Hepatic stellate cell (primary cell): ENCODE data around the gene ADM2.
"Not testable (repeated sequence)": the region's sequence is repeated elsewhere in the genome, so short reads cannot be mapped to it uniquely, and the experiment has no call there.

Experiments
- DNase-seq: peaks from one replicate; pipeline ENCODE4 v3.0.0; 2011; ENCODE audit warnings: low spot score

ADM2 gene

GRCh38 chr22:50506611-50507420 is 25.5 kb downstream of the ADM2 start:
- no peak for DNase-seq

- DNase-seq, result peak; percentile 94
These were observed 26.2 kb downstream of the ADM2 start, which contains the start of gene LMF2 for GRCh38 chr22:50507421-50507990. LMF2 (minus strand) TSS chr22:50507702; CDS start chr22:50507675, 27 bp downstream.

GRCh38 chr22:50507991-50508884 is 26.9 kb downstream of the ADM2 start, which contains the start of gene NCAPH2:
NCAPH2 (plus strand) TSS chr22:50508224; CDS start chr22:50508338, 114 bp downstream.
- DNase-seq, result peak; percentile 100

DNA sequence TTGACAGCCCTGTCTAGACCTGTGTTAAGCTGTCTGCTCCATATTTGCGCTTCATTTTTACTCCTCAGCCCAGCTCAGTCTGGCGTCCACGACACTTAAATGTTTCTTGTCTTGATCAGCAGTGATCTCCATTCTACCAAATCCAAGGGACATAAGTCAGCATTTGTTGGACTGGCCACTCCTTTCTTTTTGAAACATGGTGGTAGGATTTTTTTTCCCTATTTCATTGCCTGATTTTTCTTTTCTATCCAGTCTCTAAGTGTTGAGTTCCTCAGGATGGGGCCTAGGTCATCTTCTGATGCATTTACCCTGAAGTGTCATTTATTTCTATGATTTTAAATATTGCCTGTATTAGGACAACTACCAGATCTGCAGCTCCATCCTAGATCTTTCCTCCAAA is 27.6 kb downstream of the ADM2 start:
- DNase-seq, result no peak

GRCh38 chr22:50513175-50513574 is 31.8 kb downstream of the ADM2 start:
- no peak for DNase-seq

DNA sequence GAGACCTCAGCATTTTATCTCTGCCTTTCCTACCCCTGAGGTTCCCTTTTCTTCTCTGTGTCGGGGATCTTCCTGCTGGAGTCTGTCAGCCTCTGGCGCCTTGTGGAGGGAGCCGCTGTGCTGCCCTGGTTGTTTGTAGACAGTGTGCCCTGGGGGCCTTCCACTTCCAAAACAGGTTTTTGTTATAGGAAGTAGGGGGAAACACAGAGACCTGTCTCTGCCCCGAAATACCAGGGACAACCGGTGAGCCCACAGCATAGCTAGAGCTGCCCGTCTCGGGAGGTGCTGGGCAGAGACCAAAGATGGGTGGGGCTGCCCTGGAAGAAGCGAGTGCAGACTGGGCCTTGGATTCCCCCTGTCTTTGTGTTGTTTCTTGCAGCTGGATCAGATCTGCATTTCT is 34.7 kb downstream of the ADM2 start:
- DNase-seq, result no peak

DNA sequence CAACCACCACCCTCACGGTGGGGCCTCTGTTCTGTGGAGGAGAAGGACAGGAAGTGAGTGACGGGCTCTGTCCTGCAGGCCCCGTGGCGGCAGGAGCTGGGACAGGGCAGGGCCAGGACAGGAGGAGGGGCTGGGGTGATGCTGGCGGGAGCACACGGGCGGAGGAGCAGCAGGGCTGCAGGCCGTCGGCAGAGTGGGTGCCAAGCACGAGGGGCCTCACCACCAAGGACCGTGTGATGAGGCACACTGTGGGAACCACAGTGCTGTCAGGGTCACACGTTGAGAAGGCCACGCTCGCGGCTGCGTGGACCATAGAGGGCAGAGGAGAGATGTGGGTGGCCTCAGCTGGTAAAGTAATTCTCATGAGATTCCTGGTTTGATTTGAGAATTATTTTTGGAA is 35.5 kb downstream of the ADM2 start:
- no peak for DNase-seq

- DNase-seq, result no peak
These were observed 36.3 kb downstream of the ADM2 start for GRCh38 chr22:50517495-50518260.

GRCh38 chr22:50518606-50519005 is 37.3 kb downstream of the ADM2 start:
- no peak for DNase-seq

GRCh38 chr22:50519151-50519550 is 37.8 kb downstream of the ADM2 start:
- DNase-seq, result no peak

DNA sequence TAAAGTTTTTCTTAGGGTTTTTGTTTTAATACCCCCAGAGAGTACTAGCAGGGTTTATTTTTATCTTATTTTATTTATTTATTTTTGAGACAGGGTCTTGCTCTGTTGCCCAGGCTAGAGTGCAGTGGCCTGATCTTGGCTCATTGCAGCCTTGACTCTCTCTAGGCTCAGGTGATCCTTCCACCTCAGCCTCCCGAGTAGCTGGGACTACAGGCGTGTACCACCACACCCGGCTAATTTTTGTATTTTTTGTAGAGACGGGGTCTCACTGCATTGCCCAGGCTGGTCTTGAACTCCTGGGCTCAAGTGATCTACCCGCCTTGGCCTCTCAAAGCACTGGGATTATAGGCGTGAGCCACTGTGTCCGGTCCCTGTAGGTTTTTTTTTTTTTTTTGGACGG is 38.8 kb downstream of the ADM2 start:
- not testable (repeated sequence) for DNase-seq

DNA sequence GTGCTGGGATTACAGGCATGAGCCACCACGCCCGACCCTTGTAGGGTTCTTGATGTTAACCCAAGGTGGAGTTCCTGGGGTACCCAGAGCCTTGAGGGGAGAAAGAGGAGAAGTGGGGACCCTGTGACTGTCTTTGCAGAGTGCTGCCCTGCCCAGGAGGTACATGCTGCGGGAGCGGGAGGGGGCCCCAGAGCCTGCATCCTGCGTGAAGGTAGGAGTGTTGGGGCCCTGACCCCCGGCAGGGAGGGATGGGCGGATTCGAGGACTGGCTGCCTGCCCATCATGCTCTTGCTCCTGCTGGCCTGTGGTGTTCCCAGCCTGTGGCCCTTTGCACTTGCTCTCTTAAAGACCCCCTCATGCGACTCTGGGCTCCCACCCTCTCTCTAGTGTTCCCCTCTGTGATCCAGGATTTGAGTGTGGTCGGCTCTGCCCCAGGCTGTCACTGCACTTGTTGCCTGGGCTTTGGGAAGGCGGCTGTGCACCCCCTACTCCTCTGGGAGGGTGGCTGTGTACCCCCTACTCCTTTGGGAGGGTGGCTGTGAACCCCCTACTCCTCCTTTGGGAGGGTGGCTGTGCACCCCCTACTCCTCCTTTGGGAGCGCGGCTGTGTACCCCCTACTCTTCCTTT is 39.6 kb downstream of the ADM2 start:
- no peak for DNase-seq

DNA sequence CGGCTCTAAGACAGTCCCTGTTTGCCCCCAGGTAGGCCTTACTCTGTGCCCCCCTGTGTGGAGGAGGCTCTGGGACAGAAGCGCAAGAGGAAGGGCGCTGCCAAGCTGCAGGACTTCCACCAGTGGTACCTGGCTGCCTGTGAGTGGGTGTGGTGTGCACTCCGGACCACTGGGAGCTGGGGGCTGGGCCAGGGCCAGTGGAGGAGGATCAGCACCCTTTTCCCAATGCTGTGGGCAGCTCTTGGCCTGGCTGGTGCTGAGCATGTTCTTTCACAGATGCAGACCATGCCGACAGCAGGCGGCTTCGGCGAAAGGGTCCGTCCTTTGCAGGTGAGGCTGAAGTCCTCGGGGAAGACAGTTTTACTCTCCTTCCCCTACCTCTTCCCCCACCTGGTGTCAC is 40.4 kb downstream of the ADM2 start:
- no peak for DNase-seq

- no peak for DNase-seq
These were observed 41.0 kb downstream of the ADM2 start for GRCh38 chr22:50522208-50522805.

GRCh38 chr22:50522806-50523438 is 41.6 kb downstream of the ADM2 start:
- DNase-seq, result no peak

GRCh38 chr22:50523458-50523805 is 42.1 kb downstream of the ADM2 start:
- DNase-seq, result no peak

- no peak for DNase-seq
These were observed 42.7 kb downstream of the ADM2 start for GRCh38 chr22:50523806-50524675.

GRCh38 chr22:50524676-50525103 is 43.3 kb downstream of the ADM2 start:
- DNase-seq, result no peak

GRCh38 chr22:50525104-50525857 is 43.9 kb downstream of the ADM2 start, which contains the start of gene SCO2:
SCO2 (minus strand) TSS chr22:50525598; CDS start chr22:50524411, 1,187 bp downstream.
- peak; percentile 100 for DNase-seq
